ENCODE results near the gene MYBPC2. TPM values are rescaled to one million over a fixed set of nuclear protein-coding genes. Genes with fewer than 3 reads are reported as not detected.

The MYBPC2 gene
- total and polyA plus RNA-seq, 2 of the 4 experiments (the other 2 are of a cell fraction): not detected

DNA sequence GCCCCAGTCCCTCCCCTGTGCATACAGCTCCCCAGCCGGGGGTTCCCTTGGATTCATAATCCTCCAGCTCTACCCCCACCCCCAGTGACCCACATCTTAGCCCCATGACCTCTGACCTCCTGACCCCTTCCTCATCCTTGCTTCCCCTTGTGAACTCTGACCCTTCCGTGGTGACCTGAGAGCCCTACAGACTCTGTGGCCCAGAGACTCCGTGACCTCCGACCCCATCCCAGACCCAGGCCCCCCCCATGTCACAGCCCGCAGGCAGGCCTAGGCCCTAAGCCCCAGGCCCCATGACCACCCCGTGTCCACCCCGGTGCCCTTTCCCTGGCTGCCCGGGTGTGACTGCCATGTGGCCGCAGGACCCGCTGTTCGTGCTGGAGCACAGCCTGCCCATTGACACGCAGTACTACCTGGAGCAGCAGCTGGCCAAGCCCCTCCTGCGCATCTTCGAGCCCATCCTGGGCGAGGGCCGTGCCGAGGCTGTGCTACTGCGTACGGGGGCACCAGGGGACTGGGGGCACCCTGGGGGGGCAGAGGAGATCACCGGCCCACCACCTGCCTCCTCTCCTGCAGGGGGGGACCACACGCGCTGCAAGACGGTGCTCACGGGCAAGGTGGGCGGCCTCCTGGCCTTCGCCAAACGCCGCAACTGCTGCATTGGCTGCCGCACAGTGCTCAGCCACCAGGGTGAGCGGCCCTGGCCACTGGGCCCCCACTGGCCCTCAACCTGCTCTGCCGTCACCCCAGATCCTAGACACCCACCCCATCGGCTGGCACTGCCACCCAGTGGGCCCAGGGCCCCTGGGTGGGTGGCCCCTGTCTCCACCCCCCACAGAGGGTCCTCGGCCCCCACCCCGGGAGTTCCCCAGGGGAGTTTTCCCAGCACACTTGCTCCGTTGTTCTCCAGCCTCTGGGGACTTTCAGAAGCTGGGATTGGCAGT is 16.4 kb upstream of the MYBPC2 start:
- Histone ChIP-seq H3K79me1 (ENCODE audit: low read depth in 1 of 2, low read length in 2 of 2) (no peaks in the 10 kb centered on the region), H3K4me1 (ENCODE audit: control insufficient read depth, insufficient read depth, low read length) (no peaks in the 10 kb centered on the region), H3K56ac (ENCODE audit: extremely low read depth, insufficient read depth, low read length) (no peak overlapping the region), H3K27ac (ENCODE audit: insufficient read depth, low read length) (no peak overlapping the region), H2BK120ac (ENCODE audit: low read depth, low read length) (no peak overlapping the region), H3K4me3 (ENCODE audit: insufficient read depth, low read depth, low read length) (no peak overlapping the region), H3K9ac (ENCODE audit: low read depth, low read length) (no peak overlapping the region), H4K20me1 (ENCODE audit: insufficient read depth, low read length) (no peaks in the 10 kb centered on the region), H2AK5ac (ENCODE audit: low read depth, low read length) (no peak overlapping the region), H3K36me3 (ENCODE audit: control insufficient read depth, insufficient read depth, low read length) (peaks cover 2% of the 10 kb centered on the region; the same call in 1 of the 2 replicates), H2BK5ac (ENCODE audit: low read depth, low read length, poor library complexity, severe bottlenecking) (no peak overlapping the region), H3K9me1 (ENCODE audit: insufficient read depth, low read length) (no peaks in the 10 kb centered on the region), H3K9me3 (ENCODE audit: control insufficient read depth, insufficient read depth, low read length) (no peaks in the 10 kb centered on the region), H3K27me3 (ENCODE audit: control insufficient read depth, insufficient read depth, low read length) (peaks cover 21% of the 10 kb centered on the region), H2AFZ (replicated peaks; ENCODE audit: low read length, poor library complexity) (no peak overlapping the region), H4K8ac (ENCODE audit: low read depth in 2 of 2, low read length in 2 of 2) (no peak overlapping the region), H2AK9ac (replicated peaks; ENCODE audit: low read depth, low read length, poor library complexity) (no peak overlapping the region), H3K23ac (ENCODE audit: low read depth, low read length) (no peak overlapping the region), H3K4me2 (ENCODE audit: low read depth, low read length) (no peak overlapping the region), H2BK15ac (ENCODE audit: low read depth, low read length) (no peak overlapping the region), H3K14ac (replicated peaks; ENCODE audit: low read depth, low read length) (no peak overlapping the region), H3K4ac (ENCODE audit: low read depth, low read length) (no peak overlapping the region), H4K5ac (ENCODE audit: low read depth, low read length) (no peak overlapping the region), H4K91ac (ENCODE audit: insufficient read depth, low read depth, low read length) (no peak overlapping the region), H3K18ac (ENCODE audit: low read depth, low read length) (no peak overlapping the region), H2BK20ac (ENCODE audit: low read depth, low read length) (no peak overlapping the region)
- ATAC-seq (ENCODE audit: low read depth) (no peak), DNase-seq (no peak)
- ChIA-PET CTCF (no interaction called here), POLR2A (ENCODE audit: unreplicated experiment) (no interaction called here)
- intact Hi-C loops (cut with micrococcal nuclease): no loop called here
- WGBS, 2 experiments (ENCODE audit: extremely low coverage in 2 of 2, insufficient read length in 1 of 2): 95% methylated on average over 20 of the region's 35 CpGs; no CpG with 5 or more reads in 1 of the 2 experiments
- dilution Hi-C loops (cut with HindIII; ENCODE audit: low sequenced_read_pairs, unreplicated experiment): no loop called here
- TF ChIP-seq MAZ (IDR thresholded peaks at IDR 0.05; ENCODE audit: borderline replicate concordance, low read depth, low read length) (no peak), NFE2L2 (IDR thresholded peaks at IDR 0.05; ENCODE audit: low read depth, low read length) (no peak), CEBPB (IDR thresholded peaks at IDR 0.05; ENCODE audit: low read depth, low read length) (no peak), RCOR1 (IDR thresholded peaks at IDR 0.05; ENCODE audit: insufficient replicate concordance, low read length) (no peak), FOS (IDR thresholded peaks at IDR 0.05; ENCODE audit: low read depth, low read length) (no peak), RFX5 (IDR thresholded peaks at IDR 0.05; ENCODE audit: low read depth, low read length) (no peak)
- in situ Hi-C loops (cut with MboI; ENCODE audit: low sequenced_read_pairs): no loop called here
- BruUV-seq (replicated peaks): no TSS peak
